Measurements from ENCODE around the gene GATA1. TPM values are rescaled to one million over a fixed set of nuclear protein-coding genes. Genes with fewer than 3 reads are reported as not detected.

Gene GATA1
- total and polyA plus RNA-seq, 10 donors = 0.15 to 5.5 (median 1.2) TPM

DNA sequence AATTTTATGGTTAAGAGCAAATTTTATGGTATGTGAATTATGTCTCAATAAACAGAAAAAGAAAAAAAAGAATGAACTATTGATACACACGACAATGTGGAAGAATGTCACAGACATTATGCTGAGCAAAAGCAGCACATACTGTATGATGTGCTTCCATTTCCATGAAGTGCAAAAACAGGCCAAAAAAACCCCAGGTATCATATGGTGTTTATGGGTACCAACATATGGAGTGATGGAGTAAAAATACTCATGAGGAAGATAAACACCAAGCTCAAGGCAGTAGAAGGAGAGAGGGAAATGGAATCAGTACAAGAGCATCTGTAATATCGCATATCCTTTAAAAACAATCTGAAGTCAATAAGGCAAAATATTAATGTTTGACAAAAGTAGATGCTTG lies 4.2 kb upstream of the GATA1 start:
- 66 to 90% (median 80%) methylated on average over 2 of the region's 2 CpGs for WGBS, 5 donors
- no peak for TF ChIP-seq POLR2AphosphoS5 (IDR thresholded peaks at IDR 0.05)
- TF ChIP-seq POLR2A (IDR thresholded peaks at IDR 0.05) = no peak
- TF ChIP-seq, protein P1, sequence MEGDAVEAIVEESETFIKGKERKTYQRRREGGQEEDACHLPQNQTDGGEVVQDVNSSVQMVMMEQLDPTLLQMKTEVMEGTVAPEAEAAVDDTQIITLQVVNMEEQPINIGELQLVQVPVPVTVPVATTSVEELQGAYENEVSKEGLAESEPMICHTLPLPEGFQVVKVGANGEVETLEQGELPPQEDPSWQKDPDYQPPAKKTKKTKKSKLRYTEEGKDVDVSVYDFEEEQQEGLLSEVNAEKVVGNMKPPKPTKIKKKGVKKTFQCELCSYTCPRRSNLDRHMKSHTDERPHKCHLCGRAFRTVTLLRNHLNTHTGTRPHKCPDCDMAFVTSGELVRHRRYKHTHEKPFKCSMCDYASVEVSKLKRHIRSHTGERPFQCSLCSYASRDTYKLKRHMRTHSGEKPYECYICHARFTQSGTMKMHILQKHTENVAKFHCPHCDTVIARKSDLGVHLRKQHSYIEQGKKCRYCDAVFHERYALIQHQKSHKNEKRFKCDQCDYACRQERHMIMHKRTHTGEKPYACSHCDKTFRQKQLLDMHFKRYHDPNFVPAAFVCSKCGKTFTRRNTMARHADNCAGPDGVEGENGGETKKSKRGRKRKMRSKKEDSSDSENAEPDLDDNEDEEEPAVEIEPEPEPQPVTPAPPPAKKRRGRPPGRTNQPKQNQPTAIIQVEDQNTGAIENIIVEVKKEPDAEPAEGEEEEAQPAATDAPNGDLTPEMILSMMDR (IDR thresholded peaks at IDR 0.05 in 8 of 11, conservative IDR thresholded peaks at IDR 0.05 in 3 of 11) = no peak
- no peak overlapping the region for H3K4me3 ChIP-seq

DNA sequence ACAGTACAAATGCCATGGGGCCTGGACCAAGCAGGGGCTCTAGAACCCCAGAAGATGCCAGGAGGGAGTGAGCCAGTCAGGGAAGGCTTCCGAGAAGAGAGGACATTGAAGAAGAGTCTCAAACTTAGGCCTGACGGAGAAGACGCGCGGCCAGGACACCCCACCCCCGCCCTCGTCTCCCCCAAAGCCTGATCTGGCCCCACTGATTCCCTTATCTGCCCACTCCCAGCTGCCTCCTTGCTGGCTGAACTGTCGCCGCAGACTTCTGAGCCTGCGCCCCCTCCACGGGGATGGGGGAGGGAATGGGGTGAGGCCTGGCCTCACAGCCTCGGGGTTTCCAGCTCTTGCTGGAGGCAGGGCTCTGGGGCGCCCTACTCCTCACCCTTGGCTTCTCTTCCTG lies 3.6 kb upstream of the GATA1 start:
- whole genome bisulfite sequencing, 5 donors = 74 to 82% (median 77%) methylated on average over 5 to 13 of the region's 13 CpGs
- Histone ChIP-seq H3K36me3 (no peaks in the 10 kb centered on the region), H3K4me3 (no peak overlapping the region), H3K4me1 (no peaks in the 10 kb centered on the region), H3K27me3 (replicated peaks in 1 of 7) (peaks cover 0 to 29% (median 0%) of the 10 kb centered on the region in 7 donors), H3K27ac (no peak overlapping the region), H3K9me3 (no peaks in the 10 kb centered on the region)
- TF ChIP-seq, protein P1 (IDR thresholded peaks at IDR 0.05 in 8 of 11, conservative IDR thresholded peaks at IDR 0.05 in 3 of 11) = no peak
- TF ChIP-seq POLR2AphosphoS5 (IDR thresholded peaks at IDR 0.05) = no peak
- no peak for TF ChIP-seq POLR2A (IDR thresholded peaks at IDR 0.05)
- intact Hi-C loops (cut with DNase I; ENCODE audit: low total_unique reads) = no loop called here
- no peak for DNase-seq

More for the DNA sequence above, 4.2 kb upstream of the GATA1 start:
- Histone ChIP-seq H3K36me3 (no peaks in the 10 kb centered on the region), H3K9me3 (no peaks in the 10 kb centered on the region), H3K4me1 (no peaks in the 10 kb centered on the region), H3K27ac (no peak overlapping the region), H3K27me3 (replicated peaks in 1 of 7) (peaks cover 0 to 24% (median 0%) of the 10 kb centered on the region in 7 donors)
- no peak for DNase-seq
- intact Hi-C loops (cut with DNase I; ENCODE audit: low total_unique reads) = no loop called here

DNA sequence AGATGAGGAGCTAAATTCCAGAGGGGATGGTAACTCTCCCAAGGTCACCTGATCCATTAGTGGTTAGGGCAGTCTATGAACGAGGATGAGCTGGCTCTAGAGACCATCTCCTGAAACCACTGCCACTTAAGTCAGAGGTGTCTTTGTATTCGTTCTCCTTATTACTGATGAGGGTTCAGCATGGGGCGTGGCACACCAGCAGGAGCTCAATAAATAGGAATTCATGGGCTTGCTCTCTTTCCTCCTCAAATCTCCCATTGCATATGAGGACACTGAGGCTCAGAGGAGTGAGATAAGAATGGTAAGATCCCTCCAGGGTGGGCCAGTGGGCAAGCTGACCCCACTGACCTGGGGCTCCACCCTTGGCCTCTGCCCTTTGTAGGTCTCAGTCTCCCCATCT lies 1.7 kb upstream of the GATA1 start:
- H3K36me3 ChIP-seq = no peaks in the 10 kb centered on the region
- no peak overlapping the region for H3K4me3 ChIP-seq
- no peaks in the 10 kb centered on the region for H3K4me1 ChIP-seq
- no peak for TF ChIP-seq POLR2AphosphoS5 (IDR thresholded peaks at IDR 0.05)
- TF ChIP-seq, protein P1 (IDR thresholded peaks at IDR 0.05 in 8 of 11, conservative IDR thresholded peaks at IDR 0.05 in 3 of 11) = no peak
- no peak for TF ChIP-seq POLR2A (IDR thresholded peaks at IDR 0.05)
- intact Hi-C loops (cut with DNase I; ENCODE audit: low total_unique reads) = no loop called here
- H3K27ac ChIP-seq = no peak overlapping the region
- H3K27me3 ChIP-seq (replicated peaks in 1 of 7) = peaks cover 0 to 22% (median 0%) of the 10 kb centered on the region in 7 donors
- DNase-seq = no peak
- no peaks in the 10 kb centered on the region for H3K9me3 ChIP-seq
- WGBS, 5 donors = 44 to 83% (median 63%) methylated on average over 3 of the region's 3 CpGs; no CpG with 5 or more reads in 1 of the 5 donors

DNA sequence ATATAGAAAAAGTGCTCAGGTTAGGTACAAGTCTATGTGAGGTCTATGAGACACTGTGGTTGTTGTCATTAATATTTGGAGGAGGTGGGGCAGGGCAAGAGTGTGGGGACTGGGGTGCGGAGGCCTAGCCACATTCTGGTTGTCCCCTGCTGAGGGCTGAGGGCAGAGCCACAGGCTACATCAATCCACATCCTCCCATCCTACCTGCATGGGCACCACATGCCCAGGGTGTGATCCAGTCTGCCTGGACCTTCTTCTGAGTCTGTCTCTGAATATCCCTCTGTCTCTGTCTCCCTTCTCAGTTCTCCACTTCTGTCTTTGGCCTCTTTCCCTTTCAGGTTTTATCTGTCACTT lies 1.2 kb upstream of the GATA1 start:
- intact Hi-C loops (cut with DNase I; ENCODE audit: low total_unique reads) = no loop called here
- Histone ChIP-seq H3K4me3 (no peak overlapping the region), H3K4me1 (no peaks in the 10 kb centered on the region), H3K9me3 (no peaks in the 10 kb centered on the region), H3K36me3 (no peaks in the 10 kb centered on the region), H3K27me3 (replicated peaks in 1 of 7) (peaks cover 0 to 19% (median 0%) of the 10 kb centered on the region in 7 donors), H3K27ac (no peak overlapping the region)
- WGBS, 5 donors = 67 to 91% (median 82%) methylated on average over 1 of the region's 1 CpG; no CpG with 5 or more reads in 1 of the 5 donors
- no peak for TF ChIP-seq POLR2AphosphoS5 (IDR thresholded peaks at IDR 0.05)
- no peak for TF ChIP-seq POLR2A (IDR thresholded peaks at IDR 0.05)
- TF ChIP-seq, protein P1 (IDR thresholded peaks at IDR 0.05 in 8 of 11, conservative IDR thresholded peaks at IDR 0.05 in 3 of 11) = no peak
- DNase-seq = no peak

Data from spleen (tissue), 11 donors.